GM13977 (cell line): ENCODE results near the gene KLHDC2.

ENCODE experiments used
- DNase-seq: peaks from one replicate; pipeline ENCODE4 v3.0.0; 2012; ENCODE audit warnings: low spot score
- CTCF ChIP-seq: IDR thresholded peaks from 2 replicates; pipeline ENCODE4 v1.5.1; 2012; ENCODE audit warnings: mild to moderate bottlenecking, control low read depth; ENCODE audit not compliant: insufficient read depth; ENCODE audit errors: extremely low read depth, missing control alignments
- in situ Hi-C: fragments of 300-500 bp; cut with MboI; formaldehyde crosslinking; loops from one replicate; pipeline ENCODE4 v1.12.0; 2022; ENCODE audit warnings: low sequenced_read_pairs, low pct_unique_long_range_greater_than_20kb, mixed read lengths, inconsistent platforms; ENCODE audit not compliant: unreplicated experiment

Gene KLHDC2

GRCh38 chr14:49754570-49755097 is 13.3 kb upstream of the KLHDC2 start:
- in situ Hi-C loops: no loop called here

GRCh38 chr14:49755378-49755777 is 12.6 kb upstream of the KLHDC2 start:
- in situ Hi-C loops: no loop called here
- no peak for TF ChIP-seq CTCF
- no peak for DNase-seq

More at GRCh38 chr14:49754570-49755097, 13.3 kb upstream of the KLHDC2 start:
- DNase-seq: no peak
- TF ChIP-seq CTCF: no peak

GRCh38 chr14:49761839-49762551 is 6.0 kb upstream of the KLHDC2 start:
- TF ChIP-seq CTCF: no peak
- in situ Hi-C loops: no loop called here
- no peak for DNase-seq

GRCh38 chr14:49766839-49767238 is 1.1 kb upstream of the KLHDC2 start:
- TF ChIP-seq CTCF: no peak
- in situ Hi-C loops: no loop called here
- DNase-seq: peak; percentile 10

GRCh38 chr14:49767270-49767570 is 733 bp upstream of the KLHDC2 start:
- no peak for TF ChIP-seq CTCF
- DNase-seq: no peak
- in situ Hi-C loops: no loop called here

- in situ Hi-C loops: no loop called here
- peak; percentile 73 for DNase-seq
- TF ChIP-seq CTCF: no peak
Measured at GRCh38 chr14:49768301-49769121, 558 bp downstream of the KLHDC2 start.
